Hepatocyte (in vitro differentiated cells): Measurements from ENCODE around the gene LY86.

Source experiments
- EZH2 ChIP-seq: fragments of 200-600 bp; sonication (generic); IDR thresholded peaks from 2 replicates; pipeline ENCODE4 v1.6.1; 2016; ENCODE audit warnings: antibody characterized with exemption, mild to moderate bottlenecking, borderline replicate concordance
- TF ChIP-seq, protein P1 (sequence below): fragments of 200-600 bp; sonication (generic); IDR thresholded peaks from 2 replicates; pipeline ENCODE4 v1.5.1; 2016; ENCODE audit warnings: antibody characterized with exemption, mild to moderate bottlenecking; ENCODE audit not compliant: poor library complexity

DNA sequence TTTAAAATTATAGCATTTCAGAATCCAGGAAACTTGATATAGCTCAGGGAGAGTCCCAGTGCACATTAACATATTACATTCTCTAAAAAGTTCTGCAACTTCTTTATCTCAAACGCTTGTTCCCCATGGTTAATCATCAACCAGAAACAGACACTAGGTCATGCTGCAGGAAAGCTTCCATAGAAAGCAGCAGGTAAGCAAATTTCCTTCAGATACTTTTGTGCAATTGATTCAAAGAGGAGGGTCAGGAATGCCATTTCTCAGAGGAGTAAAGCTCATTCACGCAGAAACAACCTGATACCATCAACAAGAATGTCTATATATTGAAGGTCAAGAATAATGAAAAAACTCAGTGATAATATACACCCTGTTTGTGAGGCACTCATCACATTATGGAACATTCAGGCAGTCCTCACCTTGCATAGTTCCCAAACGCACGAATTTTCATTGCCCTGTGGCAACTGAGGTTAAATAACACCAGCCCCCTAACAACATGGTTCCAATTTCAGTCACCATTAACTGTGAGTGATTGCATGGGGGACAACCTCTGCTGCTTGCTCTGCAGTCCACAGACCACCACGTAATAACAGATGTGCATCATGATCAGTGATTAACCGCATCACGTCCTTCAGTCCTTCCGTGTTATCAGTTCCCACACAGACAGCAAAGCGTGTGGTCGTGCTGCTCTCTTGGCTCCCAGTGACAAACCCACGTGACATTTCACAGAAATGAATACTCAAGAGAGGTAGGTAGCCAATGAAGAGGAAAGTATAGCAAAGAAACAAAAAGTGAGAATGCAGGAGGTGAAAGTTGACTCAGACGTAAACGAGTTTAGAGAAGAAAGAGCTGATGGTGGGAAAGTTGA is 95.7 kb downstream of the LY86 start:
- TF ChIP-seq, protein P1, sequence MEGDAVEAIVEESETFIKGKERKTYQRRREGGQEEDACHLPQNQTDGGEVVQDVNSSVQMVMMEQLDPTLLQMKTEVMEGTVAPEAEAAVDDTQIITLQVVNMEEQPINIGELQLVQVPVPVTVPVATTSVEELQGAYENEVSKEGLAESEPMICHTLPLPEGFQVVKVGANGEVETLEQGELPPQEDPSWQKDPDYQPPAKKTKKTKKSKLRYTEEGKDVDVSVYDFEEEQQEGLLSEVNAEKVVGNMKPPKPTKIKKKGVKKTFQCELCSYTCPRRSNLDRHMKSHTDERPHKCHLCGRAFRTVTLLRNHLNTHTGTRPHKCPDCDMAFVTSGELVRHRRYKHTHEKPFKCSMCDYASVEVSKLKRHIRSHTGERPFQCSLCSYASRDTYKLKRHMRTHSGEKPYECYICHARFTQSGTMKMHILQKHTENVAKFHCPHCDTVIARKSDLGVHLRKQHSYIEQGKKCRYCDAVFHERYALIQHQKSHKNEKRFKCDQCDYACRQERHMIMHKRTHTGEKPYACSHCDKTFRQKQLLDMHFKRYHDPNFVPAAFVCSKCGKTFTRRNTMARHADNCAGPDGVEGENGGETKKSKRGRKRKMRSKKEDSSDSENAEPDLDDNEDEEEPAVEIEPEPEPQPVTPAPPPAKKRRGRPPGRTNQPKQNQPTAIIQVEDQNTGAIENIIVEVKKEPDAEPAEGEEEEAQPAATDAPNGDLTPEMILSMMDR, result no peak
- no peak for TF ChIP-seq EZH2
